Subcutaneous adipose tissue (tissue), 4 donors: ENCODE results near the gene IDH2. TPM values are rescaled to one million over a fixed set of nuclear protein-coding genes. Genes with fewer than 3 reads are reported as not detected.

ENCODE experiments used
- total RNA-seq, 4 donors: library from RNA; depleted of rRNA; stranded (reverse); fragments of >200 nt; gene quantifications; one replicate each; pipeline ENCODE4 v1.1.0, GENCODE V29; 2016
- TF ChIP-seq, protein P1 (sequence below): fragments of 450-650 bp; IDR thresholded peaks from one replicate; pipeline ENCODE4 v1.5.1; 2016; ENCODE audit warnings: low read depth, mild to moderate bottlenecking, control low read depth, antibody characterized with exemption, moderate library complexity

Gene IDH2
- total RNA-seq, 4 donors from 2014 or later, result 17.6 to 69.9 (median 26.8) TPM

DNA sequence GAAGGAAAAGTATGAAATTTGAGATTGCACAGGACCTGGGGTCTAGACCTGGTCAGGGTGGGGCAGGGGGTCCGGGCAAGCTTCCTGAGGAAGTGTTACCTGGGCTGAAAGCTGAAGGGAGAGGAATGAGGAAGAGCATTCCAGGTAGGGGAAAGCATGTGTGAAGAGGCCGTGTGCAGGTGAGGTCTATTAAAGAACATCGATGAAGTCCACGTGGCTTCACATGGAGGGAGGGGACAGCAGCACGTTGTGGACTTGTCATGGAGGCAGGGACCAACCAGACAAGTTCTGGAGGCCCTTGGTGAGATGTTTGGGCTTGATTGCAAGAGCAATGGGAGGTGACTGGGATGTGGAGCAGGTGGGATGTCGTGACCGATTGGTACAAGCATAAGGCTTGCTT is 47.1 kb downstream of the IDH2 start:
- TF ChIP-seq, protein P1, sequence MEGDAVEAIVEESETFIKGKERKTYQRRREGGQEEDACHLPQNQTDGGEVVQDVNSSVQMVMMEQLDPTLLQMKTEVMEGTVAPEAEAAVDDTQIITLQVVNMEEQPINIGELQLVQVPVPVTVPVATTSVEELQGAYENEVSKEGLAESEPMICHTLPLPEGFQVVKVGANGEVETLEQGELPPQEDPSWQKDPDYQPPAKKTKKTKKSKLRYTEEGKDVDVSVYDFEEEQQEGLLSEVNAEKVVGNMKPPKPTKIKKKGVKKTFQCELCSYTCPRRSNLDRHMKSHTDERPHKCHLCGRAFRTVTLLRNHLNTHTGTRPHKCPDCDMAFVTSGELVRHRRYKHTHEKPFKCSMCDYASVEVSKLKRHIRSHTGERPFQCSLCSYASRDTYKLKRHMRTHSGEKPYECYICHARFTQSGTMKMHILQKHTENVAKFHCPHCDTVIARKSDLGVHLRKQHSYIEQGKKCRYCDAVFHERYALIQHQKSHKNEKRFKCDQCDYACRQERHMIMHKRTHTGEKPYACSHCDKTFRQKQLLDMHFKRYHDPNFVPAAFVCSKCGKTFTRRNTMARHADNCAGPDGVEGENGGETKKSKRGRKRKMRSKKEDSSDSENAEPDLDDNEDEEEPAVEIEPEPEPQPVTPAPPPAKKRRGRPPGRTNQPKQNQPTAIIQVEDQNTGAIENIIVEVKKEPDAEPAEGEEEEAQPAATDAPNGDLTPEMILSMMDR, result no peak

DNA sequence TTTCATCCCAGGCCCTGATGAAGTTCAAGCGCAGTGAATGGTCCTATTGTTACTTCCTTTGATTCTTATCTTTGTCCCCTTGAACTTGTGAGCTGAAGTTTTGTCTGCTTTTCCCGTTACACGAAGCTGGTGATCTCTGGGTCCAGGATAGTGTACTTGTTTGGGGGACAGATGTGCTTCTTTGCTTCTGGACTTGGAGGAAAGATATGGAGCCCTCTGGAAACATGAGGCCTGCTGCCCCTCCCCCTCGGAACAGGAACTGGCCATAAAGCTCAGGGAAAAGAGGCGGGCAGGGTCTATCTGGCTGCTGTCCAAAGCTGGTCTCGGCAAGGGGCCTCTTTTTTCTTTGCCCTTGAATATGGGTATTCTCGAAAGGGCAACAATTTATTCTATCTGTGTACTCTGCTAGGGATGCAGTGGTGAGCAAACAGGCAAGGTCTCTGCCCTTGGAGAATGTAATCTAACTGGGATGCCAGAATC is 47.6 kb downstream of the IDH2 start:
- TF ChIP-seq, protein P1, result no peak

DNA sequence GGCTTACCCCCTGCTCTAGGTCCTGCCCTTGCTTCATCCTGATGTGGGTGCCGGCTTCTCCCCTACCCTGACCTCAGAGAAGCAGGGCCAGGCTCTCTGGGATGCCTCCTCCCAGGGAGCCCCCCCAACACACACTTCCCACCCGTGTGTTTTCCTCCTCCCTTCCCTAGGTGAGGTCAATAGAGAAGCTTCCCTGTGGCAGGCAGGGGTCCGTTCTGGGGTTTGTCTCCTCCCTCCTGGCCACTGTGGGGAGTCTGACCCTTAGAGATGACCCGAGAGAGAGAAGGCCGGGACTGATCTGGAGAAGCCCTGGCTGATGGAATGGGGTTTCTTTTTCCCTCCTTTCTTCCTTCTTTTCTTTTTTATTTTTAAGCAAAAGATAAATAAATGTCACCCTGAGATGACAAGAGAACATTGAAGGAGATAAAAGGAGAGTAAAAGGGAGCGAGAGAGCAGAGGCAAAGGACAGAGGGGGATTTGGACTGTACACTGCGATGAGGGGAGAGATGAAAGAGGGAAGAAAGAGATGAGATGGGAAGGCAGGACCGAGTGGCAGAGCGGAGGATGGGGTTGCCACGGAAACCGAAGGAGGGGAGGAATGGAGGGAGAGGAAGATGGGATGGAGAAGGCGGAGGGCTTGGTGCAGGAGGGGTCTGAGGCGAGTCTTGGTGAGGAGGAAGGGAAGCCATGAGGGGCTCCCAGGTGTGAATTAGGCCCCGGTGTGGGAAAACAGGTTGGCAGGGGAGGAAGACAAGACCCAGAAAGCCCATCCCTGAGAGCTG is 48.4 kb downstream of the IDH2 start:
- TF ChIP-seq, protein P1, result no peak

DNA sequence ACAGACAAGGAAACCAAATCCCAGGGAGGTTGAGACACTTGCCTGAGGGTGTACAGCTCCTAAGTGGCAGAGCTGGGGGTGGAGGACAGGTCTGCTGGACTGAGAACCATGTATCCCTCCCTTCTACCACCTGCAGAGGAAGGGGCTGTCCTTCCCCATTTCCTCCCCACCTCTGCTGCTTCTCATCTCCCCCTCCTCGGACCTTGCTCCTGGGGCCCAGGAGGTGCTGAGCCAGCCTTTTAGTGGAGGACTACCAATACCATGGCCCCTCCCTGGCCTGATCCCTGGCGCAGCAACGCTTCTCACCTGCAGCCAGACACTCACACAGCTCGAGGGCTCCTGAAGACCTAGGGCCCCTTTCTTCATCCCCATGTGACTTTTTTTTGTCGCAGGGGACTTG is 50.4 kb downstream of the IDH2 start:
- TF ChIP-seq, protein P1, result no peak

DNA sequence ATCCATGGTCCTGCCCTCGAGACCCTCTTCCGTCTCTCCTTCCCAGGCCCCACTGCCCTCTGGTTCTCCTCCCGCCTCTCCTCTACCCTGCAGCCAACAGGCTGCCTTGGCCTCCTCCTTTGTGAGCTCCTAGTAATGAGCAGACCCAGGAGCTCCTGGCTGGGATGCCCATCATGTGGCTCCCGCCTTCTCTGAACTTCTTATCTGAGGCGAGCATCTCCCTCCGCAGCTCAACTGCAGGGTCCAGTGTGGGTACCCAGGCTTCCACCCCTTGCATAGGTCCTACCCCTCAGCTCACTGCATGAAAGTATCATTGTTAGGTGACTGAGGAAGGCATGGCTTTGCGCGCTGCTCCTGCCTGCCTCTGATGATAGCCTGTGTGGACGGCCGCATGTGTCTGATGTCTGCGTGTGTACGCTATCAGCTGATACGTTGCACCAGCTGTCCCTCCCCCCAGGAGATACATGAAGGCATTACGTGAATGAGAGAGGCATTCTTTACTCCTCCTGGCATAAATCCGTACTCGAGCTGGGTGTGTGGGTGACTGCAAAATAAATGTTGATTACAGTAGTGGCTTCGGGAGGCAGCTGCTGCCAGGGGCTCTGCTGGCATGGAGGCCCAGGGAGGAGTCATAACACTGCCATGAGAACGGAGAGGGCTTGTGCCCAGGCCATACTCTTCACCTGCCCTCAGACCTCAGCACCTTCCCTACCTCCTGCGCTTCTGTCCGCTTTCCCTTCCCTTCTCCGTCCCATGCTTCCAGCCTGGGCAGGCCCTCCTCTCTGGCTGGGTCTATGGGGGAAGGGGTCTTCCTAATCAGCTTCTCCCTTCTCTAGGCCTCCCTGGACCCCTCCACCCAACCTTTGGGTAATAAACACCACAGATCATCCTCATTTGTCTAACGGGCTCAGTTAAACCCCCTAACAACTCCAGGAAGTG is 52.3 kb downstream of the IDH2 start:
- TF ChIP-seq, protein P1, result no peak

DNA sequence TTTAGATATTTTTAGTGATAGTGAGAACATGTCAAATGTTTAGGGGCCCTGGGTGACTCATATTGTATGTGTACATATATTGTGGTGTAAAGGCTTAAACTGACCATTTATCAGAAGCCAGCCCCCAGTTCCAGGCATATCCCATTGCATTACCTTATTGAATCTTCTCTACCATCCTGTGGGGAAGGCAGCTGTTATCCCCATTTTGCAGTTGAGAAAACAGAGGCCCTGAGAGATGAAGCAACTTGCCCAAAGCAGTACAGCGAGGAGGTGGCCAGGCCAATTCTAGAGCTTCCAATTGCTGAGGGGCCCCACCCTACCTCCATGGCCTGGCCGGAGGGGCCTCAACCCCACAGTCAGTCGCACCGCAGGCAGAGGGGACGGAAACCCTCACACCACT is 53.2 kb downstream of the IDH2 start:
- TF ChIP-seq, protein P1, result no peak
